H9 (cell line): Measurements from ENCODE around the gene PRDX2. TPM values are rescaled to one million over a fixed set of nuclear protein-coding genes. Genes with fewer than 3 reads are reported as not detected.
A peak's percentile ranks its signal among the peaks of the same experiment; 100 is the strongest.

Experiments used
- DNase-seq: peaks from one replicate; pipeline ENCODE4 v3.0.0-alpha.2; 2017
- H2AFZ ChIP-seq: one replicate; pipeline ENCODE4 v1.6.1; 2013; ENCODE audit warnings: mild to moderate bottlenecking, low read length, control low read depth, moderate library complexity
- H2AK5ac ChIP-seq: 2 replicates; pipeline ENCODE4 v1.6.1; 2013; ENCODE audit warnings: low read length, control low read depth, mixed read lengths; ENCODE audit not compliant: insufficient read length
- H2BK120ac ChIP-seq: one replicate; pipeline ENCODE4 v1.6.1; 2013; ENCODE audit warnings: low read depth, mild to moderate bottlenecking, low read length, control low read depth, inconsistent platforms; ENCODE audit not compliant: poor library complexity, severe bottlenecking
- H2BK12ac ChIP-seq: 2 replicates; pipeline ENCODE4 v1.6.1; 2013; ENCODE audit warnings: low read length, control low read depth, mixed read lengths, low read depth; ENCODE audit not compliant: insufficient read length
- H2BK15ac ChIP-seq: 2 replicates; pipeline ENCODE4 v1.6.1; 2013; ENCODE audit warnings: low read depth, low read length, control low read depth
- H2BK20ac ChIP-seq: one replicate; pipeline ENCODE4 v1.6.1; 2013; ENCODE audit warnings: low read depth, mild to moderate bottlenecking, low read length, control low read depth, inconsistent platforms; ENCODE audit not compliant: poor library complexity, severe bottlenecking
- H2BK5ac ChIP-seq: 2 replicates; pipeline ENCODE4 v1.6.1; 2013; ENCODE audit warnings: low read length, control low read depth, mixed read lengths; ENCODE audit not compliant: insufficient read length
- H3K14ac ChIP-seq: 2 replicates; pipeline ENCODE4 v1.6.1; 2013; ENCODE audit warnings: low read length, control low read depth; ENCODE audit not compliant: insufficient read depth
- H3K18ac ChIP-seq: 2 replicates; pipeline ENCODE4 v1.6.1; 2013; ENCODE audit warnings: low read depth, mild to moderate bottlenecking, mixed read lengths, low read length, control low read depth; ENCODE audit not compliant: insufficient read length
- H3K23ac ChIP-seq: 2 replicates; pipeline ENCODE4 v1.6.1; 2013; ENCODE audit warnings: low read length, control low read depth, mixed read lengths, low read depth; ENCODE audit not compliant: insufficient read length
- H3K23me2 ChIP-seq: 2 replicates; pipeline ENCODE4 v1.6.1; 2013; ENCODE audit warnings: low read depth, mild to moderate bottlenecking, mixed read lengths, low read length, control low read depth; ENCODE audit not compliant: insufficient read length, poor library complexity, severe bottlenecking
- H3K27ac ChIP-seq: 2 replicates; pipeline ENCODE4 v1.5.1; 2013; ENCODE audit warnings: low read length, control low read depth, mixed read lengths, low read depth; ENCODE audit not compliant: insufficient read length
- H3K27me3 ChIP-seq: 2 replicates; pipeline ENCODE4 v1.6.1; 2013; ENCODE audit warnings: low read length, control low read depth, inconsistent platforms; ENCODE audit not compliant: insufficient read depth
- H3K4ac ChIP-seq: 2 replicates; pipeline ENCODE4 v1.6.1; 2013; ENCODE audit warnings: low read depth, mild to moderate bottlenecking, control low read depth, inconsistent platforms, low read length, moderate library complexity
- H3K4me1 ChIP-seq: 2 replicates; pipeline ENCODE4 v1.6.1; 2013; ENCODE audit warnings: low read length, control low read depth, inconsistent platforms; ENCODE audit not compliant: insufficient read depth
- H3K4me2 ChIP-seq: 2 replicates; pipeline ENCODE4 v1.6.1; 2013; ENCODE audit warnings: low read length, control low read depth, mixed read lengths; ENCODE audit not compliant: insufficient read length, insufficient read depth
- H3K56ac ChIP-seq: 2 replicates; pipeline ENCODE4 v1.6.1; 2013; ENCODE audit warnings: low read depth, mild to moderate bottlenecking, mixed read lengths, low read length, control low read depth; ENCODE audit not compliant: insufficient read length
- H3K79me1 ChIP-seq: 2 replicates; pipeline ENCODE4 v1.6.1; 2013; ENCODE audit warnings: low read depth, mild to moderate bottlenecking, moderate library complexity, low read length, control low read depth, inconsistent platforms; ENCODE audit not compliant: insufficient read depth, poor library complexity, severe bottlenecking
- H3K79me2 ChIP-seq: 2 replicates; pipeline ENCODE4 v1.6.1; 2013; ENCODE audit warnings: low read length, control low read depth, inconsistent platforms; ENCODE audit not compliant: insufficient read depth
- H3K9ac ChIP-seq: 2 replicates; pipeline ENCODE4 v1.6.1; 2013; ENCODE audit warnings: low read length, control low read depth, mixed read lengths; ENCODE audit not compliant: insufficient read length; ENCODE audit errors: extremely low read depth
- H3K9me3 ChIP-seq: one replicate; pipeline ENCODE4 v1.6.1; 2013; ENCODE audit warnings: low read depth, low read length, inconsistent platforms; ENCODE audit not compliant: control insufficient read depth
- H3T11ph ChIP-seq: one replicate; pipeline ENCODE4 v1.6.1; 2013; ENCODE audit warnings: mild to moderate bottlenecking, low read length, control low read depth, inconsistent platforms
- H4K20me1 ChIP-seq: one replicate; pipeline ENCODE4 v1.6.1; 2013; ENCODE audit not compliant: control insufficient read depth, insufficient read length, insufficient read depth
- H4K5ac ChIP-seq: 2 replicates; pipeline ENCODE4 v1.6.1; 2013; ENCODE audit warnings: low read depth, mild to moderate bottlenecking, mixed read lengths, low read length, control low read depth; ENCODE audit not compliant: insufficient read length
- H4K8ac ChIP-seq: replicated peaks from 2 replicates; pipeline ENCODE4 v1.6.1; 2013; ENCODE audit warnings: low read length, control low read depth, mixed read lengths, low read depth; ENCODE audit not compliant: insufficient read length
- H4K91ac ChIP-seq: 2 replicates; pipeline ENCODE4 v1.6.1; 2013; ENCODE audit warnings: low read depth, mild to moderate bottlenecking, moderate library complexity, mixed read lengths, low read length, control low read depth; ENCODE audit not compliant: insufficient read length
- H3K27ac Mint-ChIP-seq, 3 experiments: 2 replicates in 2 of 3; 3 replicates in 1 of 3; pipeline ENCODE4 v1.8.0; 2020 to 2021; ENCODE audit warnings: mixed read lengths in 3 of 3, mild to moderate bottlenecking in 1 of 3, moderate library complexity in 1 of 3
- H3K27me3 Mint-ChIP-seq: 2 replicates; pipeline ENCODE4 v1.8.0; 2021; ENCODE audit warnings: low read depth, mild to moderate bottlenecking, moderate library complexity, mixed read lengths
- H3K36me3 Mint-ChIP-seq, 3 experiments: 2 replicates in 2 of 3; 3 replicates in 1 of 3; pipeline ENCODE4 v1.8.0; 2020 to 2021; ENCODE audit warnings: low read depth in 3 of 3, mixed read lengths in 3 of 3; ENCODE audit not compliant: insufficient read depth in 1 of 3
- H3K4me1 Mint-ChIP-seq, 2 experiments: 2 replicates each; pipeline ENCODE4 v1.8.0; 2020; ENCODE audit warnings: mixed read lengths in 2 of 2
- H3K4me3 Mint-ChIP-seq, 2 experiments: 2 replicates in 1 of 2; 3 replicates in 1 of 2; pipeline ENCODE4 v1.8.0; 2020 to 2021; ENCODE audit warnings: mild to moderate bottlenecking in 2 of 2, mixed read lengths in 2 of 2, moderate library complexity in 1 of 2
- H3K9me3 Mint-ChIP-seq, 2 experiments: 2 replicates in 1 of 2; 3 replicates in 1 of 2; pipeline ENCODE4 v1.8.0; 2020; ENCODE audit warnings: mild to moderate bottlenecking in 2 of 2, mixed read lengths in 2 of 2, moderate library complexity in 1 of 2
- CTCF ChIP-seq: fragments of 200-600 bp; sonication (generic); conservative IDR thresholded peaks from 3 replicates; pipeline ENCODE4 v1.8.0; 2021; ENCODE audit warnings: antibody characterized with exemption, mild to moderate bottlenecking
- WGBS: extraction: QIAGEN DNeasy Blood & Tissue Kit; methylation state at CpG from one replicate; pipeline ENCODE4 v1.1.7; 2013; ENCODE audit warnings: missing lambda C conversion rate, low lambda C conversion rate, mixed read lengths; ENCODE audit not compliant: insufficient read length; ENCODE audit errors: extremely low coverage; 5-methylcytosine and 5-hydroxymethylcytosine counted together
- total RNA-seq: library from RNA; stranded (reverse); gene quantifications from 2 replicates; pipeline ENCODE4 v1.2.1, GENCODE V29; 2021

The PRDX2 gene
- total RNA-seq, 1 experiment from 2014 or later, result 468 TPM

- DNase-seq, result peak; percentile 84
- no peak overlapping the region for H4K8ac ChIP-seq
These were observed 9.3 kb downstream of the PRDX2 start for GRCh38 chr19:12792051-12792852.

More at GRCh38 chr19:12792051-12792852, 9.3 kb downstream of the PRDX2 start:
- no peak overlapping the region for H3T11ph ChIP-seq
- peak overlapping the region; percentile 82 for H3K18ac ChIP-seq
- peaks cover 37% of the 10 kb centered on the region for H3K23me2 ChIP-seq
- Mint-ChIP-seq H3K9me3 (no peaks in the 10 kb centered on the region), H3K27me3 (peaks cover 8% of the 10 kb centered on the region), H3K36me3 (peaks cover 0 to 7% (median 5%) of the 10 kb centered on the region in 3 experiments; a peak in 5 of 7 replicates), H3K4me1 (peaks cover 40 to 41% of the 10 kb centered on the region in 2 experiments), H3K27ac (no peak overlapping the region; a peak in 1 of 7 replicates), H3K4me3 (peak overlapping the region; percentile 85 to 87)
- no peak overlapping the region for H2BK12ac ChIP-seq
- H2BK15ac ChIP-seq, result no peak overlapping the region
- no peaks in the 10 kb centered on the region for H3K9me3 ChIP-seq
- H3K79me2 ChIP-seq, result no peaks in the 10 kb centered on the region
- no peaks in the 10 kb centered on the region for H4K20me1 ChIP-seq
- peaks cover 2% of the 10 kb centered on the region; the same call in 1 of the 2 replicates for H3K4me1 ChIP-seq
- H4K91ac ChIP-seq, result no peak overlapping the region
- peak overlapping the region; percentile 48 for H3K4me2 ChIP-seq
- no peak overlapping the region for H3K4ac ChIP-seq
- H4K5ac ChIP-seq, result no peak overlapping the region
- no peaks in the 10 kb centered on the region for H3K79me1 ChIP-seq
- no CpG with 5 or more reads among the region's 84 CpGs for WGBS
- no peak overlapping the region for H2BK5ac ChIP-seq
- no peak overlapping the region for H2BK120ac ChIP-seq
- no peak overlapping the region for H2BK20ac ChIP-seq
- H2AFZ ChIP-seq, result no peak overlapping the region
- H3K27ac ChIP-seq, result no peak overlapping the region
- peak overlapping the region; percentile 92; the same call in 1 of the 2 replicates for H3K14ac ChIP-seq
- H2AK5ac ChIP-seq, result no peak overlapping the region
- H3K27me3 ChIP-seq, result no peaks in the 10 kb centered on the region; the same call in 1 of the 2 replicates
- H3K9ac ChIP-seq, result peak overlapping the region; percentile 59
- no peak overlapping the region for H3K23ac ChIP-seq
- H3K56ac ChIP-seq, result no peak overlapping the region
- no peak for TF ChIP-seq CTCF
